D721Med (cell line): ENCODE data around the gene CDH26.
A peak's percentile ranks its signal among the peaks of the same experiment; 100 is the strongest.

Experiments
- DNase-seq: peaks from one replicate; pipeline ENCODE4 v3.0.0; 2011; ENCODE audit warnings: low spot score; ENCODE audit not compliant: insufficient read length
- FAIRE-seq: peaks from 2 replicates; lab custom pipeline; 2011; peaks lifted over from hg19 to GRCh38; lab: Jason Lieb, UNC
- TF ChIP-seq, protein P1 (sequence below): IDR thresholded peaks from 2 replicates; pipeline ENCODE4 v1.5.1; 2012; ENCODE audit warnings: mild to moderate bottlenecking, control low read depth; ENCODE audit not compliant: insufficient read depth; ENCODE audit errors: missing control alignments

Gene CDH26

DNA sequence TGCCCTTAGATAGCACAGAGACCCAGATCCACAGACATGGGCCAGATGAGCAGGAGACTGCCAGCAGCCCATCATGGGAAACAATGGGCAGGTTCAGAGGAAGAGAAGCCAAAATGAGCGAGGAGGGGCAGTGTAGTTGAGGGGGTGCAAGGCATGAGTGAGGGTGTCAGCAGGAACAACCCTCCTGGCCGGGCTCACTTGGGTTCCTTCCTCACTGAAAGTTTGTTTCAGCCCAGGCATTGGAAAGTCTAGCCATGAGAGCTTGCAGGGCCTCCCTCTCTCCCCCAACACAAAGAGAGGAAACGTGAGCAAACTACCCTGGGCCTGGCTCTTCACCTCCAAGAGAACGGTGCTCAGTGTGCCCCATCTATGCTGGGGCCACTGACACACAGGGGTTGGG lies 48.0 kb downstream of the CDH26 start:
- DNase-seq (no peak), FAIRE-seq (no peak)
- TF ChIP-seq, protein P1, sequence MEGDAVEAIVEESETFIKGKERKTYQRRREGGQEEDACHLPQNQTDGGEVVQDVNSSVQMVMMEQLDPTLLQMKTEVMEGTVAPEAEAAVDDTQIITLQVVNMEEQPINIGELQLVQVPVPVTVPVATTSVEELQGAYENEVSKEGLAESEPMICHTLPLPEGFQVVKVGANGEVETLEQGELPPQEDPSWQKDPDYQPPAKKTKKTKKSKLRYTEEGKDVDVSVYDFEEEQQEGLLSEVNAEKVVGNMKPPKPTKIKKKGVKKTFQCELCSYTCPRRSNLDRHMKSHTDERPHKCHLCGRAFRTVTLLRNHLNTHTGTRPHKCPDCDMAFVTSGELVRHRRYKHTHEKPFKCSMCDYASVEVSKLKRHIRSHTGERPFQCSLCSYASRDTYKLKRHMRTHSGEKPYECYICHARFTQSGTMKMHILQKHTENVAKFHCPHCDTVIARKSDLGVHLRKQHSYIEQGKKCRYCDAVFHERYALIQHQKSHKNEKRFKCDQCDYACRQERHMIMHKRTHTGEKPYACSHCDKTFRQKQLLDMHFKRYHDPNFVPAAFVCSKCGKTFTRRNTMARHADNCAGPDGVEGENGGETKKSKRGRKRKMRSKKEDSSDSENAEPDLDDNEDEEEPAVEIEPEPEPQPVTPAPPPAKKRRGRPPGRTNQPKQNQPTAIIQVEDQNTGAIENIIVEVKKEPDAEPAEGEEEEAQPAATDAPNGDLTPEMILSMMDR = no peak

DNA sequence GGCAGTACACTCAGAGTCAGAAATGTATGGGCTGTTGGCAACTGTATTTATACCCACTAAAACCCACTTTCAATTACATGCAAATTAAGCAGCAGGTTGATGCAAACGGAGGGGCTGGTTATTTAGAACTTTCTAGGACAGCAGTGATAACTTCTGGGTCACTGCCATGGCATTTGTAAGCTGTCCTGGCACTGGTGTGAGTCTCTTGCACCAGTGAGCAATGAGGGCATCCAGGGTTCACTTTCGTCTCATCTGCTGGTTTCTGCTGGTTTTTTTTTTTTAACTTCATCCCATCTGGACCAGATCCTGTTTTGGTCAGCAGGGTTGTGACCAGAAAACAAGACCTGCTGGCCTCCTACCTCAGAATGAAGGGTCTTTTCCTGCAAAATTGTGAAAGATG lies 49.2 kb downstream of the CDH26 start:
- TF ChIP-seq, protein P1 = no peak
- DNase-seq = no peak
- FAIRE-seq = no peak

DNA sequence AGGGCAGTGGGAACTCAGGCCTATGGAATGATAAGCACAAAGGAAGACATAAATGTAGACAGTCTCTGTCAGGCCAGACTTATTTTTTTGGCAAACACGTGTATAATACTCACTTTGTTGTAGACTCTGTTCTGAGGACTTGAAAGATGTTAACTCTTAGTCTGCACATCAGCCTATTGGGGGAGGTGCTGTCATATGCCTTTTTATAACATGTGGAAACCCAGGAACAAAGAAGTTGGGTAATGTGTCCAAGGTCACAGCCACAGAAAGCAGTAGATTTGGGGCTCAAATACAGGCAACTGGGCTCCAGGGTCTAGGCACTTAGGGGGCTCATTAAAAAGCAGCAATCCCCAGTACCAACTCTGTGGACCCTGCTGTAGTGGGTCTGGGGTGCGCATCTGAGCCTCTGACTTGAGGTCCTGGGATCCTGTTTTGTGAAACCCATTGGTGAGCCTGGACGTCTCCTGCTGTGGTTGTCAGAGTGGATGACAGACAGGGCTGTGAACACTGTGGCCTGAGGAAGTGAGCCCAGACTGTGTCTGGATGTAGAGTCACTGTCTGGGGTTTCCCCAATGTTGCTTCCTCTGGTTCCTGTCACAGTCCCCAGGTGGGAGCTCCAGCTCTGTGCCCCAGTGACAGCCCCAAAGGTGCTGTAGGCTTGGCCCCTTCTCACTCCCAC lies 50.0 kb downstream of the CDH26 start:
- DNase-seq = no peak
- FAIRE-seq = no peak
- TF ChIP-seq, protein P1 = no peak

DNA sequence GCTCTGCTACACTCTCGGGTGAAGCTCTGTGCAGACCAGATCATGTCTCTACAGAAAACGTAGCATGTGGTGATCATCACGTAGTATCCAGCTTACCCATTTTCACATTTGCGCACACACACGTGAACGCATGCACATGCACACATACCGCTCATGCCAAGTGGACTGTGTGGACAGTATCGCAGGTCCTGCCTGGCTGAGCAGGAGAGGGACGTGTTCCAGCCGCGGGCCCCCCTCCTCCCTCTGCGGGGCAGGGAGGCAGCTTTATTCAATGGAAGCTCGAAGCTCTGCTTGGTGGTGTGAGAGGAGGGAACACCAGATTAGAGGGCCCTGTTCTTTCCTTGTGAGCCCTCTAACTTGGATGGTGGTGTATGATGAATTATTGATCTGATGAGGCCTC lies 51.1 kb downstream of the CDH26 start:
- TF ChIP-seq, protein P1 = no peak
- no peak for FAIRE-seq
- DNase-seq = no peak

DNA sequence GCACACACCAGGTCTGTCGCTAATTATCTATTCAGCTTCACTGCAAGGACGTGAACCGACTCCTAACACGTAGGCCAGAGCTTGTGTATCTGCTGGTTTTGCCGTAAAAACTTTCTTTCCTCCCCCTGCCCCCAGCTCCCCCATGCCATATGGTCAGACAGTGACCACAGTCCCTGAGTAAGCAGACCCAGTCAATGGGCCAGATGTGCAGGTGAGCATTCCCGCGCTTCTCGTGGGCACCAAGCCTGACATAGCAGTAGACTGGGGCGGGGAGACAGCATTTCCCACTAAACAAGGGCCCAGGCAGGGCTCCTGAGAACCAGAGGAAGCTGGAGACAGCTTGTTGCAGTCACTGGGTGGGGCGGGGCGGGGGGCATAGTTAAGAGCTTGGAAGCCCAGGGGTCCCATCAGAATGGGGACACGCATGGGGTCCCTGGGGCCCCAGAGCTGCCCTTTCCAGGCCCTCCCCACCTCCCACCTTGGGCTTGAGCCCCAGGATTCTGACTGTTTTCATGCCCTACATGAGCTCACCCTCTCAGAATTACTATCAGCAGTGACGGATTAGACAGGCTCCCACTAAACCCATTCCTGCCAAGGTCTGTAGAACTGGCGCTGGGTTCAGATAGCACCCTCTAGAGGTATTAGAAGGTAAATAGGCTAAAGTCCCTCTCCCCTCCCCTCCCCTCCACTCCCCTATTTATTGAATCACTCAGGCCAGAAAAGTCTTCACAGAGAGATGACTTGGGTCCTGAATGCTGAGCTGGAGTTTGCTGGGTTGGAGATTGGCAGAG lies 51.8 kb downstream of the CDH26 start:
- FAIRE-seq (no peak), DNase-seq (no peak)
- TF ChIP-seq, protein P1 = peak; percentile 62

DNA sequence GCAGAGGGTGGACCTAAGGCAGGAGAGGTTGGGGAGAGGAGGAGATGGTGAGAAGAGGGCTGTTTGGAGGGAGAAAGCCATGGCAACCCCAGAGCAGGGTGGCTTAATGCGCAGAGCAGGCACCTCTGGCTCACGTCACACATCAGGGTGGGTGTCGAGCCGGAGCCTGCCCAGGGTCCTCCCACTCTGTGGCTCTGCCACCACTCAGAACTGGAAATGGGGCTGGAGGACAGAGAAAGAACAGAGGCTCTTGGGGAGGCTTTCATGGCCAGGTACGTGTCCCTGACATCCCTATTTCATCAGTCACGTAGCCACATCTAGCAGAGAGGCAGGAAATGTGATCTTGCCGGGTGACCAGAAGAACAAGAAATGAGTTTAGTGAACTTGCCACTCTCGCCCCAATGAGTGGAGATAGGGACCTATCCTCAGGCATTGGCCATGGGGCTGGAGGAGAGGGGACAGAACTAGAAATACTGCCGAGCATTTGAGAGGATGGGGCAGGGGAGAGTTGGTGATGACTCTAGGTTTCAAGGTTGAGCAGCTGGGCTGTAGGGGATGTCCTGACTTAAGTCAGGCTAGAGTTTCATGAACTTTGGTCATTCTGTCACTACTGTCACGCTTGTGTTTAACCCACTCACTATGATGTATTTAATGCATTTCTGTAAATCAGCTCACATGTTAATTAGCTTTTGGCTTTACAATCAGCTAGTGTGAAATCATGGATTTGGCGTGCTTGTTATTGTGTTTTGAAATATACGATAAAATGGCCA lies 52.7 kb downstream of the CDH26 start:
- FAIRE-seq = no peak
- no peak for DNase-seq
- TF ChIP-seq, protein P1 = no peak
